NOMO-1 treated with DMSO at 0.1 percent for 48 hours (cell line): ENCODE data around the gene TMOD2.
A peak's percentile ranks its signal among the peaks of the same experiment; 100 is the strongest.
"Not testable (repeated sequence)": the region's sequence is repeated elsewhere in the genome, so short reads cannot be mapped to it uniquely, and the experiment has no call there.

Source experiments
- DNase-seq: peaks from one replicate; lab custom pipeline; 2025; ENCODE audit not compliant: unreplicated experiment; lab: John Stamatoyannopoulos, UW

The TMOD2 gene

GRCh38 chr15:51770902-51771301, 19.5 kb downstream of the TMOD2 start:
- DNase-seq, result no peak

GRCh38 chr15:51771773-51772172, 20.4 kb downstream of the TMOD2 start:
- DNase-seq, result no peak

DNA sequence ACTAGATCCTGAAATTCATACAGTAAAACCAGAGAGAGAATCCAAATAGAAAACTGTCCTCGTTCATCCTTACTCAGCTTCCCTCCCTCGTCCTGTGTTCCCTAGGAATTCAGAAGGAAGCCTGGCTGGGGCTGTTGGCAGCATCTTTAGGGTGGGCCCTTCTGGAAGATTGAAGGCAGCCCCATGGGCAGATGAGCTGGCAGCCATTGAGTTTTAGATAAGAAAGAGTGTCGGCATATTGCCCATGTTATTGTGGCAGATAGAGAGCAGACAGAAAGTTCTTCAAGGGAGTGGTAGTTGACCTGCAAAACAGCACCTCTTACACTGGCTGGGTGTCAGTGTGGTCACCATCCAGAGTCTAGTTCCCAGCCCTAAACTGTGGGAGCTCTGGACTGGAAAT, 23.5 kb downstream of the TMOD2 start:
- no peak for DNase-seq

GRCh38 chr15:51775967-51776816, 24.8 kb downstream of the TMOD2 start:
- peak; percentile 50 for DNase-seq

GRCh38 chr15:51776952-51777569, 25.7 kb downstream of the TMOD2 start:
- DNase-seq, result peak; percentile 85

- DNase-seq, result no peak
Observed at GRCh38 chr15:51780636-51781035, 29.2 kb downstream of the TMOD2 start.

GRCh38 chr15:51781506-51781905, 30.1 kb downstream of the TMOD2 start:
- no peak for DNase-seq

- no peak for DNase-seq
Observed at GRCh38 chr15:51782357-51782896, 31.0 kb downstream of the TMOD2 start.

DNA sequence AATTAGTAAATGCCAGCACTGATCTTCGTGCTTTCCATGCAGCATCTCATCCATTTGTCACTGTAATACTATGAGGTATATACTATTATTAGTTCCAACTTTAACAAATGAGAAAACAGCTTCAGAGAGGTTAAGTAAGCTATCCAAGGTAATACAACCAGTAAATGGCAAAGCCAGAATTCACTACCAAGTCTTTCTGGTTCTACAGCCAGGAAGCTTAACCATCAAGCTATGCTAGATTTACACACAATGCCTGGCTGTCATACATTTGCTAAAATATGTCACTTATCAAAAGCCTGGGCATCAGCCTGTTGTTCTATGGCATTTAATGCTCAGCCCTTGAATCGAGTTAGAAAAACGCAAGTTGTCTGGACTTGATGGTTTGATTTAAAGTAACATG, 32.6 kb downstream of the TMOD2 start:
- DNase-seq, result no peak

DNA sequence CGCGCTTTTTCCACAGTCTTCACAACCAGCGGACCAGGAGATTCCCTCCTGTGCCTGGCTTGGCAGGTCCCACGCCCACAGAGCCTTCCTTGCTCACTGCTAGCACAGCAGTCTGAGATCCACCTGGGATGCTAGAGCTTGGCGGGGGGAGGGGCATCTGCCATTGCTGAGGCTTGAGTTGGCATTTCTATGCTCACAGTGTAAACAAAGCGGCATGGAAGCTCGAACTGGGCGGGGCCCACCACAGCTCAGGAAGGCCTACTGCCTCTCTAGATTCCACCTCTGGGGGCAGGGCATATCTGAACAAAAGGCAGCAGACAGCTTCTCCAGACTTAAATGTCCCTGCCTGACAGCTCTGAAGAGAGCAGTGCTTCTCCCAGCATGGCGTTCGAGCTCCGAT, 35.7 kb downstream of the TMOD2 start:
- not testable (repeated sequence) for DNase-seq

GRCh38 chr15:51792474-51792873, 41.1 kb downstream of the TMOD2 start:
- not testable (repeated sequence) for DNase-seq

DNA sequence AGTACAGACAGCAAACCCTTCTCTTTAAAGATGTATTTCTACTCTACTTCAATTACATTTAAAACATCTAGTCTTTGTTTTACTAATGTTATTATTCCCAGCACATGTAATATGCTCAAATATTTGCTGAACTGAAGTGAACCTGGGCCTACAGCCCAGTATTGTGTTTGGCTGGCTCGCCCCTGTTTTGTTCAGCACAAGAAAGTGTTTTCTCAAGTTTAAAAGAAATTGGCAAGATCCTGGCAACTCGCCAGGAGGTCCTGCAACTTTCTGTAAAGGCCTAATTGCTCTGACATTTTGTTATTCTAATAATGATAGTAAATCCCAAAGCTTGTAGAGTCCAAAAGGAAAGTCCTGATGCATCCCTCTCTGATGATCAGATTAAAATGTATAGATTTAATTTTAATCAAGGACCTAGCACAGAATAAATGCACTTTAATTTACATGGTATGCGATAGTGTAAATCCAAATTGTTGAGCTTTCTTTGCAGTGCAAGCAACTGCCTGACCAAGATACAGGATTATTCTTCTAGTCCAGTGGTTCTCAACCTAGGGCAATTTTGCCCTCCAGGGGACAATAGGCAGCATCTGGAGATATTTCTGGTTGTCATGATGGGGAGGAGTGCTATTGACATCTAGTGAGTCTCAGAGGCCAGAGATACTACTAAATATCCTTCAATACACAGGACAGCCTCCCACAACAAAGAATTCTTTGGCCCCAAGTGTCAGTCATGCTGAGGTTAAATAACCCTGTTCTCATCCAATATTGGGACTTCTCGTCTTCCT, 42.3 kb downstream of the TMOD2 start:
- no peak for DNase-seq

- DNase-seq, result peak; percentile 8
Observed at GRCh38 chr15:51796847-51797401, 45.5 kb downstream of the TMOD2 start.

GRCh38 chr15:51798281-51798680, 46.9 kb downstream of the TMOD2 start:
- DNase-seq, result no peak

DNA sequence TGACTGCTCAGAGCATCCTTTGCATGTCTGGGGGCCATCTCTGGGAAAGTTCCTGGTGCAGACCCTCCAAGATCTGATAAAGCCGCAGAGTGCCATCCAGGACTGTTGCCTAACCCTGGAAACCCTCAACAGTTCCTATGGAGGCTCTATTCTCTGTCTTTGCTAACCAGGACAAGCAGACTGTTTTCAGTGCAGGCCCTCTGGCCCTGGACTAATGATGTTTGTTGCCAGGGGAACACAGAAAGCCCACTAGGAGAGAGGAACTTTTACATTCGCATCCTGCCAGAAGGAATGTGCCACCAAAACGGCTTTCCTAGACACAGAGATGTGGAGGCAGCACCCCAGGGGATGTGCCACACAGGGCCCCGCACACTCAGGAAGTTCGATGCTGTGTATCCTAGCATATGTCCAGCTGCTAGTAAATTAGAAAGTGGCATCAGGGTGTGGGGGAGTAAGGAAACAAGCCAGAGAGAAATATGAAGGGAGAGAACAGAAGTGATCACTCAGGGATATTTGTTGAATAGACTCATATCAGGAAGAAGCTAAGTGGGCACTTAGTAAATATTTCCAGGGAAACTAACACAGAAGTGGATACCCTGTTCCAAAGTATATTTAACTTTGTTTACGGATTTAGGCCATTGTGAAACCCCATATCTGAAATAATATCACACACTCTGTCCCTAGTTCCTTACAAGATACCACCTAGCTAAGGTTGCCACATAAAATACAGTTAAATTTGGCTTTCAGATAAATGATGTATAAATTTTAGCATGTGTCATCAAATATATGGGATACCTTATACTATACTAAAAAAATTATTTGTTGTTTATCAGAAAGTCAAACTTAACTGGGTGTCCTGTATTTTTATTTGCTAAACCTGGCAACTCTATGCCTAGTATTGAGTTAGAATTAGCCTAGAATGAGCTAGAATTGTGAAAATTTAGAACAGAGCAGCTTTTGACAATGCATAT, 48.2 kb downstream of the TMOD2 start:
- DNase-seq, result no peak

DNA sequence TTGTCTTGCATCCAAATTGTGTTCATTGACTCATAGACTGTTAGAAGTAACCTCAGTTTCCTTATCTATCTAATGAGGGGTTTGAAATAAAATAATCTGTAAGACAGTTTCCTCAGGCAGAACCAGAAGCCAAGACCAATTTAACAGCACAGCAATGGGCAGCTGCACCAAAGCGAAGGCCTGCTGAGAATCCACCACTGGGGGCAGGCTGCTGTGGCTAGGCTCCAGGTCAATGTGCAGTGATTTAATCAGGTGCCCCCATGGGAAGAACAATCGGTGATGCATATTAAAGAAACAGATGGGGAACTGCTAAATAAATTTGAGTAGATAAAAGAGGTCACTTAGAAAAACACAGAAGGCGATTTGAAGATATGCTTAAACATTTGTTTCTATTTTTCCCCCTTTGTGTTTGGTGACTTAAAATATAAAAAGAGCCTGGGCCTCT, 50.0 kb downstream of the TMOD2 start:
- DNase-seq, result no peak

DNA sequence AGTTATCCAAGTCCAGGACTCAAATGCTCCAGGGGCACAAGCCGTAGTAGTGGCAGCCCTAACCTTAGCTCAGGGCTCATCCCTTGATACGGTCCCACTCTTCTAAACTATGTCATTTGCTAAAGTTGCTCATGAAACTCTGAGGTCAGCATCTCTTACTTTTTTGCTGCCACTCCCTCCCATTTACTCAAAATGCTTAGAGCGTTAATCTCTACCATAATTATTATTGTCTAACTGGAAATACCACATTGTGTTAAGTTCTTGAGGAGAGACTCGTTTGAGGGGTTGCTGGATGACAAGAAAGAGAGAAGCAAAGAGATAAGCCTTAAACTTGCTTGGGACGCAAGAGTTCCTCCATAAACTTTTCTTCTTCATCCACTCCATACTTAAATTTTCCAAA, 51.2 kb downstream of the TMOD2 start:
- DNase-seq, result no peak

GRCh38 chr15:51803965-51804364, 52.6 kb downstream of the TMOD2 start:
- no peak for DNase-seq

GRCh38 chr15:51806123-51806522, 54.7 kb downstream of the TMOD2 start:
- no peak for DNase-seq

GRCh38 chr15:51809457-51809856, 58.1 kb downstream of the TMOD2 start:
- DNase-seq, result no peak
